Heart left ventricle (tissue), 16 donors: ENCODE results near the gene FAM170B. TPM values are rescaled to one million over a fixed set of nuclear protein-coding genes. Genes with fewer than 3 reads are reported as not detected.

Source experiments
- ATAC-seq, 4 donors: fragments of 200-7000 bp; cut with Tn5 transposase; one replicate each; pipeline ENCODE4 v1.9.1; 2020 to 2022; ENCODE audit warnings: moderate library complexity in 4 of 4, mild to moderate bottlenecking in 3 of 4, moderate number of reproducible peaks in 1 of 4
- DNase-seq, 5 donors: peaks; one replicate each; pipeline ENCODE4 v3.0.0-alpha.2; 2020
- H3K27ac ChIP-seq, 12 donors: fragments of 200-600 bp; sonication (generic) in 4 of 12; one replicate each; pipeline versions ENCODE4 v1.5.0 to v1.8.0; 2016 to 2022; ENCODE audit warnings: mild to moderate bottlenecking in 2 of 12
- H3K27me3 ChIP-seq, 9 donors: fragments of 200-600 bp; sonication (generic) in 2 of 9; one replicate each; pipeline versions ENCODE4 v1.5.1 to v1.8.0; 2016 to 2022; ENCODE audit warnings: mild to moderate bottlenecking in 3 of 9
- H3K36me3 ChIP-seq, 9 donors: fragments of 200-600 bp; sonication (generic) in 2 of 9; one replicate each; pipeline versions ENCODE4 v1.5.0 to v1.8.0; 2018 to 2022; ENCODE audit warnings: mild to moderate bottlenecking in 2 of 9
- H3K4me1 ChIP-seq, 12 donors: fragments of 200-600 bp; sonication (generic) in 4 of 12; one replicate each; pipeline versions ENCODE4 v1.5.0 to v1.8.0; 2016 to 2022; ENCODE audit warnings: mild to moderate bottlenecking in 3 of 12
- H3K4me3 ChIP-seq, 12 donors: fragments of 200-600 bp; sonication (generic) in 4 of 12; one replicate each; pipeline versions ENCODE4 v1.5.0 to v1.8.0; 2017 to 2022; ENCODE audit warnings: mild to moderate bottlenecking in 9 of 12, moderate library complexity in 4 of 12
- H3K9me3 ChIP-seq, 12 donors: fragments of 200-600 bp; sonication (generic) in 4 of 12; one replicate each; pipeline versions ENCODE4 v1.5.0 to v1.8.0; 2016 to 2022; ENCODE audit warnings: mild to moderate bottlenecking in 1 of 12
- POLR2A ChIP-seq, 2 donors: fragments of 450-650 bp; IDR thresholded peaks; one replicate each; pipeline ENCODE4 v1.6.1; 2017; ENCODE audit warnings: antibody characterized with exemption in 2 of 2, mild to moderate bottlenecking in 2 of 2, moderate library complexity in 2 of 2
- WGBS, 4 donors: extraction: QIAGEN DNeasy Blood & Tissue Kit in 2 of 4; methylation state at CpG; one replicate each; pipeline versions ENCODE4 v1.1.5 to v1.1.7; 2013 to 2018; 5-methylcytosine and 5-hydroxymethylcytosine counted together
- intact Hi-C, 10 donors: fragments of 100-400 bp; cut with DNase I; formaldehyde crosslinking; loops; one replicate each; pipeline versions ENCODE4 v1.11.1 to v1.14.2; 2022
- polyA plus RNA-seq, 2 donors: library from polyadenylated mRNA; stranded (reverse); fragments of 200-250 nt; gene quantifications; one replicate each; pipeline ENCODE4 v1.2.3, GENCODE V29; 2013
- total RNA-seq, 9 donors: library from RNA; depleted of rRNA in 2 of 9; stranded (reverse); fragments of >200 nt in 2 of 9; fragmentation: NEBNext Ultra II Directional in 3 of 9; extraction: Animal tissue kit (Norgen Biotek cat#: 25700) in 3 of 9; gene quantifications; one replicate each; pipeline versions ENCODE4 v1.1.0 to v1.2.4, GENCODE V29; 2016 to 2023
- TF ChIP-seq, protein P1 (sequence below), 12 donors: fragments of 200-600 bp; sonication (generic) in 4 of 12; IDR thresholded peaks; one replicate each; pipeline versions ENCODE4 v1.5.0 to v1.8.0; 2018 to 2022; ENCODE audit warnings: antibody characterized with exemption in 12 of 12, mild to moderate bottlenecking in 5 of 12
- donor health status: ischemic (EF 13 %, LVEDD 7.1; RV severe dilation, severe dysfunction).
- donor health status: healthy with polysubstance abuse.
- donor health status: DM: no; HTN: yes; CAD: no.
- donor health status: DM: no; HTN: no; CAD: no.
- donor health status: ischemic (EF 25% LVEDD 6.9; RV normal size, moderate dysfunction).
- donor health status: ischemic (EF 25% LVEDD 5.7; RV mildly dilated, moderate dysfunction).
- donor health status: healthy.
- donor health status: DM: yes; HTN: yes; CAD: no.
- donor health status: ischemic (EF 35%, LVEDD 5.7; RV mildly dilated, moderate dysfunction).
- donor health status: nonischemic (EF 11% LVEDD 7.7; RV severe dilation, severe dysfunction).
- donor health status: DM: yes; HTN: yes; CAD: no.
- donor health status: PGD.
- donor health status: ischemic (EF 29% LVEDD 5.4; RV normal size, mild dysfunction).
- donor health status: nonischemic (EF 23%, LVEDD 6.1; RV moderate dilation, normal function).

The FAM170B gene
- total and polyA plus RNA-seq, 11 donors, result not detected

DNA sequence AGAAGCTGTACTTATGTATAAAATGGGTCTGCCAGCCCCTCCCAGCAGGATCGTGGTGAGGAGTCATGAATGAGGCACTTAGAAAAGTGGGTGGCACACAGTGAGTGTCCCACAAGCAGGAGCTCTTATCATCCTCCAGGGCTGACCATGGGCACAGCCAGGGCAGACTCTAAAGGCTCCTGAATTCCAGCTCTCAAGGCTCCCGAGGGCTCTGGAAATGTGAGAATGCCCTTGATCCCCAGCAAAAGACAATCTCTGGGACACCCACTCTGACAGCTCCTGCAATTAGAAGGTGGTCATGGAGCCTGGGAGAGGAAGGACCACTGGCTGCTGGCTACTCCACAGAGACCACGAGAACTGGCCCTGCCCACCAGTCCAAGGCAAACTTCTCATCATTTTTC lies 20.1 kb downstream of the FAM170B start:
- DNase-seq (peak in 1 of 5 donors; percentile 16), ATAC-seq (peak in 3 of 4 donors; percentile 16 to 38 (median 23))
- Histone ChIP-seq H3K27ac (peak overlapping the region in 9 of 12 donors; percentile 12 to 92 (median 82)), H3K36me3 (no peaks in the 10 kb centered on the region), H3K27me3 (peaks cover 0 to 6% (median 0%) of the 10 kb centered on the region in 9 donors), H3K4me1 (peaks cover 5 to 77% (median 42%) of the 10 kb centered on the region in 12 donors), H3K9me3 (no peaks in the 10 kb centered on the region), H3K4me3 (peak overlapping the region in 10 of 12 donors; percentile 7 to 94 (median 75))
- intact Hi-C loops, result loop anchor here in 6 of 10 donors (5.0 to 10.0 kb wide), 8 partner anchors 49 to 456 kb away; no protein-coding TSS in a partner anchor
- WGBS, 4 donors, result 12 to 65% (median 44%) methylated on average over 2 to 3 of the region's 3 CpGs
- TF ChIP-seq, protein P1, sequence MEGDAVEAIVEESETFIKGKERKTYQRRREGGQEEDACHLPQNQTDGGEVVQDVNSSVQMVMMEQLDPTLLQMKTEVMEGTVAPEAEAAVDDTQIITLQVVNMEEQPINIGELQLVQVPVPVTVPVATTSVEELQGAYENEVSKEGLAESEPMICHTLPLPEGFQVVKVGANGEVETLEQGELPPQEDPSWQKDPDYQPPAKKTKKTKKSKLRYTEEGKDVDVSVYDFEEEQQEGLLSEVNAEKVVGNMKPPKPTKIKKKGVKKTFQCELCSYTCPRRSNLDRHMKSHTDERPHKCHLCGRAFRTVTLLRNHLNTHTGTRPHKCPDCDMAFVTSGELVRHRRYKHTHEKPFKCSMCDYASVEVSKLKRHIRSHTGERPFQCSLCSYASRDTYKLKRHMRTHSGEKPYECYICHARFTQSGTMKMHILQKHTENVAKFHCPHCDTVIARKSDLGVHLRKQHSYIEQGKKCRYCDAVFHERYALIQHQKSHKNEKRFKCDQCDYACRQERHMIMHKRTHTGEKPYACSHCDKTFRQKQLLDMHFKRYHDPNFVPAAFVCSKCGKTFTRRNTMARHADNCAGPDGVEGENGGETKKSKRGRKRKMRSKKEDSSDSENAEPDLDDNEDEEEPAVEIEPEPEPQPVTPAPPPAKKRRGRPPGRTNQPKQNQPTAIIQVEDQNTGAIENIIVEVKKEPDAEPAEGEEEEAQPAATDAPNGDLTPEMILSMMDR (IDR thresholded peaks at IDR 0.05), result no peak
- TF ChIP-seq POLR2A (IDR thresholded peaks at IDR 0.05), result no peak

DNA sequence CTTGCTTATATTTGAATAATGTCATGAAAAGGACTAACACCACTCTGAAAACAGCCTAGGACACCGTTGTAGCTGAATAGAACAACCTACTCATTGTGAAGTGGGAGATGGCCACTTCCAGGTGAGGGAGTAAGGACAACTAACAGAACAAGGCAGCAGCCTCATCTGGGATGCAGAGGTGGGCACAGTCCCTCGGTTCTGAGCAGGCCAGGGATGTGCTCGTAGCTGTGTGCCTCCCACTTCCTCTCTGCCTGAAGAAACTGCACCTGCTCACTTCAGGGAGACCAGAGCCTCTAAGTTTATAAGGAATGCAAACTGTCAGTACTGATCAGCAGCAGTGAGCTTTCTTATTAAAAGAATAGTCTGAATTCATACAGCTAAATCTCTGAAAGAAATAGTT lies 21.0 kb downstream of the FAM170B start:
- ATAC-seq (no peak), DNase-seq (peak in 1 of 5 donors; percentile 16)
- Histone ChIP-seq H3K27me3 (peaks cover 0 to 6% (median 0%) of the 10 kb centered on the region in 9 donors), H3K36me3 (peaks cover 0 to under 1% (median 0%) of the 10 kb centered on the region in 9 donors), H3K9me3 (no peaks in the 10 kb centered on the region), H3K4me3 (peak overlapping the region in 4 of 12 donors; percentile 76 to 94 (median 87)), H3K27ac (peak overlapping the region in 5 of 12 donors; percentile 25 to 89 (median 68)), H3K4me1 (peaks cover 5 to 79% (median 46%) of the 10 kb centered on the region in 12 donors)
- no peak for TF ChIP-seq POLR2A (IDR thresholded peaks at IDR 0.05)
- TF ChIP-seq, protein P1 (IDR thresholded peaks at IDR 0.05), result no peak
- WGBS, 4 donors, result 31 to 52% (median 44%) methylated on average over 3 of the region's 3 CpGs
- intact Hi-C loops, result loop anchor here in 6 of 10 donors (5.0 to 10.0 kb wide), 8 partner anchors 49 to 456 kb away; no protein-coding TSS in a partner anchor

DNA sequence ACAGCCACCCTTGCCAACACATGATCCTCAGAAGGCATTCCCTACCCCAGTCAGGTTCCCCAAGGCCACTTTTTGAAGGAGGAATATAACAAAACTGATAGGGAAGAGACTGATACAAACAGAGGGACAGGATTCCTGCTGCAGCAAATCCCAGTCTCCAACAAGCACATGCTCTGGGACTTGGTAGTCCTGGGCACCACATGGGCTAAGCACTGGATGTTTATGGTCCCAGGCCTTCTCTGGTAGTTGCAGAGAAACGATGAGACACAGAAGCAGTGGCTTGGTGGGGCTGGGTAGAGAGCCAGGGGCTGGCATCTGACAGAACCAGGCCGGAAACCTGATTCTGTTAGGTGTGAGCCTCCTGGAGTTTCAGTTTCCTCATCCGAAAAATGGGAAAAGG lies 21.7 kb downstream of the FAM170B start:
- intact Hi-C loops, result loop anchor here in 6 of 10 donors (5.0 to 10.0 kb wide), 8 partner anchors 50 to 455 kb away; no protein-coding TSS in a partner anchor
- no peak for TF ChIP-seq POLR2A (IDR thresholded peaks at IDR 0.05)
- TF ChIP-seq, protein P1 (IDR thresholded peaks at IDR 0.05), result no peak
- Histone ChIP-seq H3K9me3 (no peaks in the 10 kb centered on the region), H3K27me3 (peaks cover 0 to 6% (median 0%) of the 10 kb centered on the region in 9 donors), H3K27ac (peak overlapping the region in 4 of 12 donors; percentile 11 to 61 (median 30)), H3K36me3 (peaks cover 0 to 8% (median 0%) of the 10 kb centered on the region in 9 donors), H3K4me3 (no peak overlapping the region), H3K4me1 (peaks cover 5 to 83% (median 53%) of the 10 kb centered on the region in 12 donors)
- peak in 1 of 5 donors; percentile 21 for DNase-seq
- WGBS, 4 donors, result 63 to 83% (median 69%) methylated on average over 3 of the region's 3 CpGs
- no peak for ATAC-seq

DNA sequence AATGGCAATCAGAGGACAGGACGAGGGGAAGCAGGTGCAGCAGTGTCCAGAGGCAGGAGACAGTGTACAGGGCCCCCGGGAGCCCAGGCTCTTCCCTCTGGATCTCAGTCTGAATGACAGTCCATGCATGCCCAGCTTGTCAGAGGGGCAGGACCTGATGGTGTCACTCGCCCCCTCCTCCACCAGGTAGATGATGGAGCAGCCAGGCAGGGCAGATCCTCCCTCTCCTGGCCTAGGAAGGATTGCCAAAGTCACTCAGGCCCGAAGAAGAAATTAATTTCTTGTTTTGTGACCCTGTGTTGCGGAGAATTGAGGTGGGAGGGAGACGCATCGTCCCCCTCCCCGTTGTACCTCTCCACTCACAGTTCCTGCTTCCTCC lies 22.5 kb downstream of the FAM170B start:
- TF ChIP-seq, protein P1 (IDR thresholded peaks at IDR 0.05), result no peak
- TF ChIP-seq POLR2A (IDR thresholded peaks at IDR 0.05), result no peak
- peaks cover 0 to 9% (median 0%) of the 10 kb centered on the region in 9 donors for H3K36me3 ChIP-seq
- H3K27me3 ChIP-seq, result peaks cover 0 to 6% (median 0%) of the 10 kb centered on the region in 9 donors
- intact Hi-C loops, result loop anchor here in 6 of 10 donors (5.0 to 10.0 kb wide), 8 partner anchors 51 to 454 kb away; no protein-coding TSS in a partner anchor
- peak overlapping the region in 5 of 12 donors; percentile 11 to 61 (median 53) for H3K27ac ChIP-seq
- H3K9me3 ChIP-seq, result no peaks in the 10 kb centered on the region
- peaks cover 7 to 91% (median 61%) of the 10 kb centered on the region in 12 donors for H3K4me1 ChIP-seq
- DNase-seq (no peak), ATAC-seq (no peak)
- no peak overlapping the region for H3K4me3 ChIP-seq
- WGBS, 4 donors, result 60 to 78% (median 65%) methylated on average over 6 to 8 of the region's 8 CpGs
